Measurements from ENCODE around the gene C1R. TPM values are rescaled to one million over a fixed set of nuclear protein-coding genes. Genes with fewer than 3 reads are reported as not detected.
"Not testable (repeated sequence)": the region's sequence is repeated elsewhere in the genome, so short reads cannot be mapped to it uniquely, and the experiment has no call there.

Gene C1R
- total and polyA plus RNA-seq, 4 donors, result 148 to 1,570 (median 964) TPM

GRCh38 chr12:7037411-7037810, 54.8 kb downstream of the C1R start:
- H3K27ac ChIP-seq (ENCODE audit: low read depth in 1 of 2, low read length in 2 of 2); H3K4me1 ChIP-seq (ENCODE audit: control insufficient read depth in 1 of 2, insufficient read depth in 2 of 2, low read length in 2 of 2); H3K27me3 ChIP-seq (ENCODE audit: control insufficient read depth in 1 of 2, insufficient read depth in 2 of 2, low read length in 1 of 2); H3K36me3 ChIP-seq (ENCODE audit: control insufficient read depth in 1 of 2, insufficient read depth in 2 of 2, low read length in 1 of 2); H3K4me3 ChIP-seq (ENCODE audit: low read length in 2 of 2); DNase-seq; H3K9me3 ChIP-seq (ENCODE audit: control insufficient read depth, low read length); ATAC-seq (ENCODE audit: low FRiP score); intact Hi-C loops (cut with DNase I): not testable (repeated sequence)
- WGBS, 2 donors, result 91 to 94% methylated on average over 31 to 32 of the region's 32 CpGs

- intact Hi-C loops (cut with DNase I), result no loop called here
- Histone ChIP-seq H3K27me3 (ENCODE audit: control insufficient read depth in 1 of 2, insufficient read depth in 2 of 2, low read length in 1 of 2) (no peaks in the 10 kb centered on the region), H3K9me3 (ENCODE audit: control insufficient read depth, low read length) (no peaks in the 10 kb centered on the region), H3K36me3 (ENCODE audit: control insufficient read depth in 1 of 2, insufficient read depth in 2 of 2, low read length in 1 of 2) (no peaks in the 10 kb centered on the region), H3K27ac (ENCODE audit: low read depth in 1 of 2, low read length in 2 of 2) (no peak overlapping the region), H3K4me1 (ENCODE audit: control insufficient read depth in 1 of 2, insufficient read depth in 2 of 2, low read length in 2 of 2) (no peaks in the 10 kb centered on the region), H3K4me3 (ENCODE audit: low read length in 2 of 2) (no peak overlapping the region)
- no peak for ATAC-seq (ENCODE audit: low FRiP score)
- WGBS, 2 donors, result 68% methylated on average over 2 of the region's 2 CpGs
- no peak for DNase-seq
Observed at GRCh38 chr12:7035463-7035862, 56.8 kb downstream of the C1R start.

- WGBS, 2 donors, result 76% methylated on average over 1 of the region's 1 CpG
- no peaks in the 10 kb centered on the region for H3K36me3 ChIP-seq (ENCODE audit: control insufficient read depth in 1 of 2, insufficient read depth in 2 of 2, low read length in 1 of 2)
- intact Hi-C loops (cut with DNase I), result no loop called here
- no peak overlapping the region for H3K27ac ChIP-seq (ENCODE audit: low read depth in 1 of 2, low read length in 2 of 2)
- no peaks in the 10 kb centered on the region for H3K9me3 ChIP-seq (ENCODE audit: control insufficient read depth, low read length)
- ATAC-seq (ENCODE audit: low FRiP score) (no peak), DNase-seq (no peak)
- H3K4me3 ChIP-seq (ENCODE audit: low read length in 2 of 2), result no peak overlapping the region
- H3K27me3 ChIP-seq (ENCODE audit: control insufficient read depth in 1 of 2, insufficient read depth in 2 of 2, low read length in 1 of 2), result no peaks in the 10 kb centered on the region
- H3K4me1 ChIP-seq (ENCODE audit: control insufficient read depth in 1 of 2, insufficient read depth in 2 of 2, low read length in 2 of 2), result no peaks in the 10 kb centered on the region
Observed at GRCh38 chr12:7034464-7034863, 57.8 kb downstream of the C1R start.

- Histone ChIP-seq H3K27ac (ENCODE audit: low read depth in 1 of 2, low read length in 2 of 2) (no peak overlapping the region), H3K27me3 (ENCODE audit: control insufficient read depth in 1 of 2, insufficient read depth in 2 of 2, low read length in 1 of 2) (no peaks in the 10 kb centered on the region), H3K9me3 (ENCODE audit: control insufficient read depth, low read length) (no peaks in the 10 kb centered on the region), H3K36me3 (ENCODE audit: control insufficient read depth in 1 of 2, insufficient read depth in 2 of 2, low read length in 1 of 2) (no peaks in the 10 kb centered on the region), H3K4me3 (ENCODE audit: low read length in 2 of 2) (no peak overlapping the region), H3K4me1 (ENCODE audit: control insufficient read depth in 1 of 2, insufficient read depth in 2 of 2, low read length in 2 of 2) (no peaks in the 10 kb centered on the region)
- DNase-seq (no peak), ATAC-seq (ENCODE audit: low FRiP score) (no peak)
- 71 to 82% methylated on average over 2 of the region's 2 CpGs for WGBS, 2 donors
- intact Hi-C loops (cut with DNase I), result no loop called here
Observed at GRCh38 chr12:7032990-7033389, 59.3 kb downstream of the C1R start.

GRCh38 chr12:7031306-7031705, 60.9 kb downstream of the C1R start:
- no peak overlapping the region for H3K27ac ChIP-seq (ENCODE audit: low read depth in 1 of 2, low read length in 2 of 2)
- H3K27me3 ChIP-seq (ENCODE audit: control insufficient read depth in 1 of 2, insufficient read depth in 2 of 2, low read length in 1 of 2), result no peaks in the 10 kb centered on the region
- no peaks in the 10 kb centered on the region for H3K36me3 ChIP-seq (ENCODE audit: control insufficient read depth in 1 of 2, insufficient read depth in 2 of 2, low read length in 1 of 2)
- no peak for DNase-seq
- H3K9me3 ChIP-seq (ENCODE audit: control insufficient read depth, low read length), result no peaks in the 10 kb centered on the region
- WGBS, 2 donors, result 73 to 78% methylated on average over 6 of the region's 6 CpGs
- no peak overlapping the region for H3K4me3 ChIP-seq (ENCODE audit: low read length in 2 of 2)
- no peak for ATAC-seq (ENCODE audit: low FRiP score)
- H3K4me1 ChIP-seq (ENCODE audit: control insufficient read depth in 1 of 2, insufficient read depth in 2 of 2, low read length in 2 of 2), result no peaks in the 10 kb centered on the region
- intact Hi-C loops (cut with DNase I), result no loop called here

Other genes starting within 250 kb of the C1R start
- 1 to 10 TPM in 1 of 2 donors, under 1 TPM in 1; 0.42 to 2.1 TPM for gene CDCA3, start 241.2 kb downstream of the C1R start, total RNA-seq
- gene CDCA3, start 241.2 kb downstream of the C1R start, polyA plus RNA-seq, result 10 to 100 TPM in 1 of 2 donors, 1 to 10 TPM in 1; 3.6 to 12.6 TPM
- 10 to 100 TPM; 59.5 to 64.6 TPM for gene USP5, start 240.3 kb downstream of the C1R start, total RNA-seq
- gene USP5, start 240.3 kb downstream of the C1R start, polyA plus RNA-seq, result 10 to 100 TPM; 26.7 to 47.0 TPM
- 100 to 1,000 TPM; 317 TPM for gene TPI1, start 224.9 kb downstream of the C1R start, total RNA-seq
- gene TPI1, start 224.9 kb downstream of the C1R start, polyA plus RNA-seq, result 100 to 1,000 TPM; 310 to 314 TPM
- 10 to 100 TPM in 1 of 2 donors, 1 to 10 TPM in 1; 4.2 to 10.2 TPM for gene SPSB2, start 219.1 kb downstream of the C1R start, total RNA-seq
- gene SPSB2, start 219.1 kb downstream of the C1R start, polyA plus RNA-seq, result 10 to 100 TPM; 11.1 to 14.3 TPM
- gene LRRC23, start 187.6 kb downstream of the C1R start, total RNA-seq, result 10 to 100 TPM in 1 of 2 donors, 1 to 10 TPM in 1; 5.3 to 11.2 TPM
- 10 to 100 TPM; 16.8 to 20.8 TPM for gene LRRC23, start 187.6 kb downstream of the C1R start, polyA plus RNA-seq
- gene ENO2, start 177.9 kb downstream of the C1R start, total RNA-seq, result 10 to 100 TPM; 59.0 to 79.5 TPM
- gene ENO2, start 177.9 kb downstream of the C1R start, polyA plus RNA-seq, result 100 to 1,000 TPM in 1 of 2 donors, 10 to 100 TPM in 1; 14.7 to 116 TPM
- gene ATN1, start 164.5 kb downstream of the C1R start, total RNA-seq, result 100 to 1,000 TPM; 138 to 146 TPM
- gene ATN1, start 164.5 kb downstream of the C1R start, polyA plus RNA-seq, result 100 to 1,000 TPM in 1 of 2 donors, 10 to 100 TPM in 1; 22.7 to 149 TPM
- not detected for gene RNU7-1, start 148.6 kb downstream of the C1R start, total RNA-seq
- gene RNU7-1, start 148.6 kb downstream of the C1R start, polyA plus RNA-seq, result not detected
- gene C12orf57, start 148.4 kb downstream of the C1R start, total RNA-seq, result 100 to 1,000 TPM; 197 to 233 TPM
- gene C12orf57, start 148.4 kb downstream of the C1R start, polyA plus RNA-seq, result 1,000 to 10,000 TPM in 1 of 2 donors, 100 to 1,000 TPM in 1; 849 to 1,017 TPM
- gene PTPN6, start 141.1 kb downstream of the C1R start, total RNA-seq, result 10 to 100 TPM; 29.8 to 42.3 TPM
- gene PTPN6, start 141.1 kb downstream of the C1R start, polyA plus RNA-seq, result 10 to 100 TPM; 10.1 to 25.7 TPM
- 100 to 1,000 TPM in 1 of 2 donors, 10 to 100 TPM in 1; 97.9 to 117 TPM for gene PHB2, start 121.8 kb downstream of the C1R start, total RNA-seq
- gene PHB2, start 121.8 kb downstream of the C1R start, polyA plus RNA-seq, result 100 to 1,000 TPM; 105 to 139 TPM
- 10 to 100 TPM; 30.2 to 31.6 TPM for gene EMG1, start 121.5 kb downstream of the C1R start, total RNA-seq
- gene EMG1, start 121.5 kb downstream of the C1R start, polyA plus RNA-seq, result 10 to 100 TPM; 15.4 to 24.4 TPM
- gene LPCAT3, start 74.0 kb downstream of the C1R start, total RNA-seq, result 10 to 100 TPM; 28.8 to 33.2 TPM
- gene LPCAT3, start 74.0 kb downstream of the C1R start, polyA plus RNA-seq, result 10 to 100 TPM; 10.1 to 27.3 TPM
- gene C1S, start 31.7 kb downstream of the C1R start, total RNA-seq, result 1,000 to 10,000 TPM in 1 of 2 donors, 100 to 1,000 TPM in 1; 490 to 1,087 TPM
- 100 to 1,000 TPM; 141 to 687 TPM for gene C1S, start 31.7 kb downstream of the C1R start, polyA plus RNA-seq
- 100 to 1,000 TPM in 1 of 2 donors, 10 to 100 TPM in 1; 82.0 to 139 TPM for gene C1RL, start 16.8 kb upstream of the C1R start, total RNA-seq
- gene C1RL, start 16.8 kb upstream of the C1R start, polyA plus RNA-seq, result 10 to 100 TPM; 14.5 to 85.1 TPM
- 10 to 100 TPM in 1 of 2 donors, 1 to 10 TPM in 1; 6.3 to 13.4 TPM for gene RBP5, start 36.4 kb upstream of the C1R start, total RNA-seq
- 1 to 10 TPM in 1 of 2 donors, not detected in 1; 1.1 TPM for gene RBP5, start 36.4 kb upstream of the C1R start, polyA plus RNA-seq
- gene CLSTN3, start 37.9 kb upstream of the C1R start, total RNA-seq, result 10 to 100 TPM; 34.2 to 77.2 TPM
- gene CLSTN3, start 37.9 kb upstream of the C1R start, polyA plus RNA-seq, result 10 to 100 TPM; 12.4 to 15.4 TPM
- gene PEX5, start 97.2 kb upstream of the C1R start, total RNA-seq, result 10 to 100 TPM; 37.9 to 45.6 TPM
- 10 to 100 TPM; 25.5 to 29.7 TPM for gene PEX5, start 97.2 kb upstream of the C1R start, polyA plus RNA-seq
- not detected for gene ACSM4, start 211.6 kb upstream of the C1R start, total RNA-seq
- not detected for gene ACSM4, start 211.6 kb upstream of the C1R start, polyA plus RNA-seq